ENCODE results near the gene APC2. TPM values are rescaled to one million over a fixed set of nuclear protein-coding genes. Genes with fewer than 3 reads are reported as not detected.

APC2 gene
- polyA plus RNA-seq, 1 donor from 2014 or later, result 50.5 TPM

- peaks cover 43% of the 10 kb centered on the region for H3K79me2 ChIP-seq (replicated peaks; ENCODE audit: insufficient read depth, low read length)
- no peaks in the 10 kb centered on the region for H3K27me3 ChIP-seq (ENCODE audit: insufficient read depth, low read depth, low read length)
- no peaks in the 10 kb centered on the region for H4K20me1 ChIP-seq (ENCODE audit: insufficient read depth)
- H3K27ac ChIP-seq (ENCODE audit: low read length), result no peak overlapping the region
- no peaks in the 10 kb centered on the region for H3K36me3 ChIP-seq (ENCODE audit: insufficient read depth, low read length)
- no peak overlapping the region for H3K9ac ChIP-seq (ENCODE audit: low read length)
- H3K9me3 ChIP-seq (ENCODE audit: low read length), result no peaks in the 10 kb centered on the region
- no peak overlapping the region for H2AFZ ChIP-seq (ENCODE audit: low read depth, low read length)
- TF ChIP-seq POLR2AphosphoS5 (IDR thresholded peaks at IDR 0.05) (no peak), RAD21 (conservative IDR thresholded peaks at IDR 0.05) (no peak), REST (IDR thresholded peaks at IDR 0.05; ENCODE audit: borderline replicate concordance) (no peak), TAF1 (IDR thresholded peaks at IDR 0.05; ENCODE audit: low read depth) (no peak), MXI1 (conservative IDR thresholded peaks at IDR 0.05; ENCODE audit: poor library complexity, severe bottlenecking) (no peak), EZH2 (IDR thresholded peaks at IDR 0.05; ENCODE audit: borderline replicate concordance, insufficient read depth, low read length, poor library complexity, severe bottlenecking) (no peak), CTCF (IDR thresholded peaks at IDR 0.05; ENCODE audit: poor library complexity, severe bottlenecking) (no peak), SMC3 (conservative IDR thresholded peaks at IDR 0.05; ENCODE audit: poor library complexity) (no peak), EP300 (conservative IDR thresholded peaks at IDR 0.05; ENCODE audit: poor library complexity, severe bottlenecking) (no peak)
- no peaks in the 10 kb centered on the region for H3K9me2 ChIP-seq (ENCODE audit: insufficient read depth, low read length)
- H3K4me2 ChIP-seq (ENCODE audit: low read length), result no peak overlapping the region
- H3F3A ChIP-seq (ENCODE audit: insufficient read depth, low read length, poor library complexity, severe bottlenecking), result no peaks in the 10 kb centered on the region
- no peak overlapping the region for H3K4me3 ChIP-seq (ENCODE audit: low read length)
Measured at GRCh38 chr19:1417681-1418495, 32.0 kb upstream of the APC2 start.

- peaks cover 37% of the 10 kb centered on the region for H3K79me2 ChIP-seq (replicated peaks; ENCODE audit: insufficient read depth, low read length)
- no peak overlapping the region for H3K27ac ChIP-seq (ENCODE audit: low read length)
- H3K4me2 ChIP-seq (ENCODE audit: low read length), result no peak overlapping the region
- H4K20me1 ChIP-seq (ENCODE audit: insufficient read depth), result no peaks in the 10 kb centered on the region
- H3K9me3 ChIP-seq (ENCODE audit: low read length), result no peaks in the 10 kb centered on the region
- no peak overlapping the region for H3K4me3 ChIP-seq (ENCODE audit: low read length)
- no peaks in the 10 kb centered on the region for H3K27me3 ChIP-seq (ENCODE audit: insufficient read depth, low read depth, low read length)
- H3K9ac ChIP-seq (ENCODE audit: low read length), result no peak overlapping the region
- no peak overlapping the region for H2AFZ ChIP-seq (ENCODE audit: low read depth, low read length)
- H3K9me2 ChIP-seq (ENCODE audit: insufficient read depth, low read length), result no peaks in the 10 kb centered on the region
- H3K36me3 ChIP-seq (ENCODE audit: insufficient read depth, low read length), result no peaks in the 10 kb centered on the region
- no peaks in the 10 kb centered on the region for H3F3A ChIP-seq (ENCODE audit: insufficient read depth, low read length, poor library complexity, severe bottlenecking)
- TF ChIP-seq MXI1 (conservative IDR thresholded peaks at IDR 0.05; ENCODE audit: poor library complexity, severe bottlenecking), result no peak
- TF ChIP-seq SMC3 (conservative IDR thresholded peaks at IDR 0.05; ENCODE audit: poor library complexity), result no peak
- TF ChIP-seq TAF1 (IDR thresholded peaks at IDR 0.05; ENCODE audit: low read depth), result no peak
- TF ChIP-seq EP300 (conservative IDR thresholded peaks at IDR 0.05; ENCODE audit: poor library complexity, severe bottlenecking), result no peak
- no peak for TF ChIP-seq REST (IDR thresholded peaks at IDR 0.05; ENCODE audit: borderline replicate concordance)
- TF ChIP-seq POLR2AphosphoS5 (IDR thresholded peaks at IDR 0.05), result no peak
- TF ChIP-seq CTCF (IDR thresholded peaks at IDR 0.05; ENCODE audit: poor library complexity, severe bottlenecking), result no peak
- TF ChIP-seq EZH2 (IDR thresholded peaks at IDR 0.05; ENCODE audit: borderline replicate concordance, insufficient read depth, low read length, poor library complexity, severe bottlenecking), result no peak
- TF ChIP-seq RAD21 (conservative IDR thresholded peaks at IDR 0.05), result no peak
Measured at GRCh38 chr19:1418496-1418775, 31.5 kb upstream of the APC2 start.

Measured in neural cell (in vitro differentiated cells).